Activated naive CD8-positive, alpha-beta T cell treated with anti-CD3 and anti-CD28 coated beads for 36 hours (primary cell): Measurements from ENCODE around the gene ABLIM2. TPM values are rescaled to one million over a fixed set of nuclear protein-coding genes. Genes with fewer than 3 reads are reported as not detected.
A peak's percentile ranks its signal among the peaks of the same experiment; 100 is the strongest.

ENCODE experiments used
- DNase-seq: peaks from one replicate; pipeline ENCODE4 v3.0.0; 2021
- H3K27ac Mint-ChIP-seq: one replicate; pipeline ENCODE4 v1.8.0; 2022; ENCODE audit warnings: mild to moderate bottlenecking, moderate library complexity, mixed read lengths
- H3K27me3 Mint-ChIP-seq: one replicate; pipeline ENCODE4 v1.8.0; 2022; ENCODE audit warnings: mild to moderate bottlenecking, mixed read lengths
- H3K36me3 Mint-ChIP-seq: one replicate; pipeline ENCODE4 v1.8.0; 2021; ENCODE audit warnings: mild to moderate bottlenecking, mixed read lengths
- H3K4me1 Mint-ChIP-seq: one replicate; pipeline ENCODE4 v1.8.0; 2021; ENCODE audit warnings: mixed read lengths
- H3K4me3 Mint-ChIP-seq: one replicate; pipeline ENCODE4 v1.8.0; 2022; ENCODE audit warnings: mild to moderate bottlenecking, moderate library complexity, mixed read lengths
- H3K9me3 Mint-ChIP-seq: one replicate; pipeline ENCODE4 v1.8.0; 2022; ENCODE audit warnings: mixed read lengths
- total RNA-seq, 2 experiments: library from RNA; stranded (reverse); gene quantifications; one replicate each; pipeline ENCODE4 v1.2.3, GENCODE V29; 2021

ABLIM2 gene
- total RNA-seq, 2 experiments from 2014 or later, result 0.41 to 0.62 TPM

GRCh38 chr4:7962609-7963508 lies 195.8 kb downstream of the ABLIM2 start:
- Mint-ChIP-seq H3K36me3 (peaks cover 2% of the 10 kb centered on the region), H3K9me3 (no peaks in the 10 kb centered on the region), H3K4me1 (peaks cover 45% of the 10 kb centered on the region), H3K27ac (peak overlapping the region; percentile 67), H3K27me3 (peaks cover 26% of the 10 kb centered on the region), H3K4me3 (no peak overlapping the region)
- no peak for DNase-seq

DNA sequence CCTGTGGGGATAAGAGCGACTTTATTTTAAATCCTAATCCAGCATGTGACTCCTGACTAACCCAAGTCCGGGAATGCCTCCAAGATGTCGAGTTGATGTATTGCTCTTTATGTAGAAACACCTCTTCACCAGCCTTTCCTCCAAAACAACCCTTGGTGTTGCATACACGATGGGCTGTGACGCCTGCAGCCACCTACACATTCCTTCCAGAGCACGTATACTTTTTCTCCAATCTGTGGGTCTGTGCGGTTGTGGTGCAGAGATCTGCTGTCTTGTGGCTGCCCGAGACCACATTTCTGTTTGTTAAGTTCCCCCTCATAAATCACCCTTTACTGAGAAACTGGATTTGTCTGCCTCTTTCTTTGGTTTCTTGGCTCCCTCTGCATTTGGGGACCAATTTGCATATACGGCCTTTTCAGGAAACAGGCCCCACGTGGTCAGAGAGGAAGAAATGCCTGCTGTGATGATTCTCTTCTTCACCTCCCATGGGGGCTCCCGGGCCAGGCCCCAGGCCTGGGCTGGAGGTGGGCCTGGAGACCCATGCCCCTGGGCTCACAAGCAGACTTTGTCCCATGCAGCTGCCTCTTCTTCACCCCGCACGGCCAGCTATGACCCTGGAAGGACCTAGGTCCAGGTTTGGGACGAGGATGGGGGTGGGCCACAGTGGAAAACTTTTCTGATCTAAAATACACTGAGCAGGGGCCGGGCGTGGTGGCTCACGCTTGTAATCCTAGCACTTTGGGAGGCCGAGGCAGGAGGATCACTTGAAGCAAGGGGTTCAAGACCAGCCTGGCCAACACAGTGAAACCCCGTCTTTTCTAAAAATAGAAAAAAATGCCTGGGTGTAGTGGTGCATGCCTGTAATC lies 197.6 kb downstream of the ABLIM2 start:
- peak; percentile 85 for DNase-seq
- Mint-ChIP-seq H3K9me3 (no peaks in the 10 kb centered on the region), H3K36me3 (peaks cover 2% of the 10 kb centered on the region), H3K27me3 (peaks cover 32% of the 10 kb centered on the region), H3K4me1 (peaks cover 50% of the 10 kb centered on the region), H3K4me3 (peak overlapping the region; percentile 26), H3K27ac (peak overlapping the region; percentile 82)

DNA sequence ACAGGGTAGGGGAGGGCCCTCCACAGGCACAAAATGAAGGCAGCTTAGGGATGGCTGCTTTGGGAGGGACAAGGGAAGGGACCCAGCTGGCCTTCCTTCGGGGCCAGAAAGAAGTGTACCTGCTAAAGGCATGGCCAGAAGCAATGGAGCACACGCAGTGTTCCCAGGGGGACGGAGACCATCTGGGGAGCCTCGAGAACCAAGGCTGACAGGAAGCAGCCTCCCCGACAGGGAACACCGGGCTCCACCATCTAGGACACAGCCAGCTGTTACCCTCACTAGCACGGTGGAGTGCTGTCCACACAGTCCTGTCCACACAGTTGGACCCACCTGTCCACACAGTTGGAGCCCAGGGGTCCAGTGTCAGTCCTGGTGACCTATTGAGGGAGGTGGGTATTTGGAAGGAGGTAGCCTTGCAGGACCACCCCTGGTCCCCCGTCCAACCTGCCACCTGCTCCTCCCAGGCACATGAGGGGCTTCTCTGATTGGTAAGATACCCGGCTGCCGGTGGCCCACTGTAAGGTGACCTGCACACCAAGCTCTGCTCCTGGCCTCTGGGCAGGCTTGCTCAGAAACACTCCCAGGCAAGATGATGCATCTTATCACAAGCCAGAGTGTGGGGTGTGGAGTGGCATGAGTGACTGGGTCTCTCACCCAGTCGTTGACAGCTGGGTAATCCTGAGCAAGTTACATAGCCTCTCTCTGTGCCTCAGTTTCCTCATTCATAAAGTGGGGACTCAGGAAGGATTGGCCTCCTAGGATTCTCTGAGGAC lies 198.4 kb downstream of the ABLIM2 start:
- Mint-ChIP-seq H3K4me1 (peaks cover 44% of the 10 kb centered on the region), H3K9me3 (no peaks in the 10 kb centered on the region), H3K27ac (peak overlapping the region; percentile 82), H3K36me3 (peaks cover 2% of the 10 kb centered on the region), H3K4me3 (no peak overlapping the region), H3K27me3 (peaks cover 32% of the 10 kb centered on the region)
- no peak for DNase-seq

DNA sequence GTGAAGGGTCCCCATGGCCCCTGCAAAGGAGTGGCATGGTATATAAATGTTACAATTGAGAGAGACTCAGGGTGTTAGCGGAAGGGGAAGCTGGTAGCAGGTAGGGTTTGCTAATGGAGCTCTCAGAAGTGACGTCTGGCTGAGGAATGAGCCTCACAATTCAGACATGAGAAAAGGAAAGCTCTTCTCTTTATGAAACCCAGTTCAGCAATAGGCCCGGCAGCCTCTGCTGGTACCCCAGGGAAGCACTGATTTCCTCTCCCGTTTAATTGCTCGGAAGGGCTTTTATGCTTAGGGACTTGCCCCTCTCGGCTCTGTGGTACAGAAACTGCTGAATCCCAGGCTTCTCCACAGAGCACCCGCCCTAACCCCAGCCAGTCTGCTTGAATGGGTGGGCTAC lies 199.5 kb downstream of the ABLIM2 start:
- H3K27me3 Mint-ChIP-seq, result peaks cover 30% of the 10 kb centered on the region
- H3K4me3 Mint-ChIP-seq, result no peak overlapping the region
- H3K9me3 Mint-ChIP-seq, result no peaks in the 10 kb centered on the region
- no peak overlapping the region for H3K27ac Mint-ChIP-seq
- H3K36me3 Mint-ChIP-seq, result peaks cover 2% of the 10 kb centered on the region
- no peak for DNase-seq
- peaks cover 33% of the 10 kb centered on the region for H3K4me1 Mint-ChIP-seq

DNA sequence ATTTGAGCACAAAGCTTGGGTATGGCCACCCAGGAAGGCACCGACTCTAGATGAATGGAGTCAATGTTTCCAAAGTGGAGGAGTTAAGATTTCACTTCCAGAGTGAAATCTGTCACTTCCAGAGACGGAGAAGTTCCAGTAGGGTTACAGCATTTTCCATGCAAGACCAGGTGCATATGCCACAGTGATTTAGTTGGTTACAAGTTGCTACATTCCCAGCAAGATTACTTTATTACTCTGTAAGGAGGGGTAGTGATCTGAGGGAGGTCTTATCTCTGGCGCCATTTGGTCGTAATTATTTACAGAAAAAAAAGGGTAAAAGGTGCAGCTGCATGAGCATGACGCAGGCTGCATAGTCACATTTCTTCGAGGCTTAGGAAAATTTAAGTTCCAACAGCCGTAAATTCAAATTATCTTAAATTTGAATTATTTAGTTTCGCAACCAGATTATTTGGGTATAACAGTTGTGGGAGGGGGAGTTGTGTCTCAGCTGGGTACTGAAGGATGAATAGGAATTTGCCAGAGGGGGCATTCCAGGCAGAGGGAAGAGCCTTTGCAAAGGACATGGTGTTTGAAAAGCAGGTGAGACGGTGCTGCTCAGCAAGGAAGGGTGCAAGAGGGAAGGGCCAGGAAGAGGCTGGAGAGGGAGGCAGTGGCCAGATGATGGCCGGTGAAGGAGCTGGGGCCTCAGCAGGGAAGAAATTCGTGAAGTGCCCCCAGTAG lies 201.5 kb downstream of the ABLIM2 start:
- no peak overlapping the region for H3K27ac Mint-ChIP-seq
- no peak for DNase-seq
- peaks cover 4% of the 10 kb centered on the region for H3K9me3 Mint-ChIP-seq
- peaks cover 19% of the 10 kb centered on the region for H3K27me3 Mint-ChIP-seq
- peaks cover 28% of the 10 kb centered on the region for H3K4me1 Mint-ChIP-seq
- no peak overlapping the region for H3K4me3 Mint-ChIP-seq
- peaks cover 2% of the 10 kb centered on the region for H3K36me3 Mint-ChIP-seq

DNA sequence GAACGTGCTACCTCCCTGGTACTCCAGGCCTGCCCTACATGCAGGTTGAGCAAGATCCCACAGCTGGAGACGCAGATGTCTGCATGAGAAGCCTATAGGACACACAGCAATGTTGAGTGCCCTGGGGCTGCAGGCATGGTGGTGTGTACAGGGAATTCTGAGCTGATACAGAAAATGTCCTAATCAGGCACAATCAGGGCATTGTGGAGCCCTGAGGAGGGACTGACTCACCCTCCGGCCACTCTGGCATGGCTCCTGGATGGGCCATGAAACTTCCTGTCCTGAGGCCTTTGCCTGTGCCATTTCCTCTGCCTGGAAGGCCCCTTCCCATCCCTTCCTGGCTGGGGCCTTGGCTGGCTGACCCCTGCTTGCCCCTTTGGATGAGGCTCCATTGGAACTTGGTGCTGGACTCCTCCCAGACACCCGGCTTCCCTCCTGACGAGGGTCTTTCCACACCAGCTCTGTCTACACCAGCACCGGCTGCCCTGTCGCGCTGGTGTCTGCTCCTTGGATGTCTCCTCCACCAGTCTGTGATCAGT lies 202.3 kb downstream of the ABLIM2 start:
- Mint-ChIP-seq H3K4me1 (peaks cover 25% of the 10 kb centered on the region), H3K36me3 (peaks cover 2% of the 10 kb centered on the region), H3K27ac (no peak overlapping the region), H3K9me3 (peaks cover 9% of the 10 kb centered on the region), H3K4me3 (no peak overlapping the region), H3K27me3 (peaks cover 19% of the 10 kb centered on the region)
- no peak for DNase-seq

- Mint-ChIP-seq H3K4me1 (peaks cover 16% of the 10 kb centered on the region), H3K36me3 (peaks cover 2% of the 10 kb centered on the region), H3K9me3 (peaks cover 18% of the 10 kb centered on the region), H3K27me3 (peaks cover 19% of the 10 kb centered on the region), H3K27ac (no peak overlapping the region), H3K4me3 (no peak overlapping the region)
- DNase-seq, result no peak
These were observed 203.2 kb downstream of the ABLIM2 start for GRCh38 chr4:7955393-7955792.

DNA sequence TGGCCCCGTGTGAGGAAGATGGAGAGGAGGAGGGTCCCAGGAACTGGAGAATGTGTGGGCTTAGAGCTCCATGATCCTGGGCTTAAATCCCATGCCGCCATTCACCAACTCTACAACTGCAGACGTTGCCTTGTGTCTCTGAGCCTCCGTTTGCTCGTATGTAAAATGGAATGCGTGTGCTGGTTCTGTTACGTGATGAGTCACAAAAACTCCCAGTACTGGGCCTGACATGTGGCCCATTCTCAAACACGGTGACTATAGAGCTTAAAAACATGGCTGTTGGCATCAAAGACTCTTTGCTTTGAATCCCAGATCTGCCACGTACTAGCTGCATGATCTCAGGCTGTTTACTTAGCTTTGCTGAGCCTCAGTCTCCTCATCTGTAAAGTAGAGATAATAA lies 206.0 kb downstream of the ABLIM2 start:
- Mint-ChIP-seq H3K27ac (no peak overlapping the region), H3K4me1 (peaks cover 14% of the 10 kb centered on the region), H3K9me3 (peaks cover 18% of the 10 kb centered on the region), H3K27me3 (peaks cover 15% of the 10 kb centered on the region), H3K4me3 (no peak overlapping the region), H3K36me3 (no peaks in the 10 kb centered on the region)
- DNase-seq, result no peak

- no peak for DNase-seq
- Mint-ChIP-seq H3K36me3 (no peaks in the 10 kb centered on the region), H3K27me3 (peaks cover 9% of the 10 kb centered on the region), H3K4me3 (no peak overlapping the region), H3K27ac (no peak overlapping the region), H3K4me1 (peaks cover 8% of the 10 kb centered on the region), H3K9me3 (peaks cover 18% of the 10 kb centered on the region)
These were observed 208.1 kb downstream of the ABLIM2 start for GRCh38 chr4:7950301-7951092.

DNA sequence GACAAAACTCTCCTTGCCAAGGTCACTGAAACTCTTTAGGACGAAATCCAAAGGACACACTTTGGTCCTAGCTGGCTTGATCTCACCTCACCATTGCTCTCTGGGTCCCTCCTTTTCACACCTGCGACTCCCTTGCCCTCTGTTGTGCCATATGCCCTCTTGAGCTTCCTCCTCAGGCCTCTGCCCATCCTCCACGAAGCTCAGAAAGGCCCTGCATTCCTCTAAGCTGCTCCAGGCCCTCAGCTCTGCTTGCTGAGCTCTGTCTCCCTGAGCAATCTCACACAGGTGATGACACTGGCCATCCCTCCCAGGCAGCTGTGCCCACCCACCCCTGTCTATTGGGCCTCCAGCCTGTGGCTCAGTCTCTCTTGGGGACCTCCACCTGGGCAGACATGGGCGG lies 208.9 kb downstream of the ABLIM2 start:
- no peak for DNase-seq

GRCh38 chr4:7947927-7948326 lies 210.7 kb downstream of the ABLIM2 start:
- H3K36me3 Mint-ChIP-seq, result no peaks in the 10 kb centered on the region
- no peak overlapping the region for H3K4me3 Mint-ChIP-seq
- no peak for DNase-seq
- H3K4me1 Mint-ChIP-seq, result peaks cover 8% of the 10 kb centered on the region
- peaks cover 15% of the 10 kb centered on the region for H3K9me3 Mint-ChIP-seq
- no peak overlapping the region for H3K27ac Mint-ChIP-seq
- H3K27me3 Mint-ChIP-seq, result peaks cover 9% of the 10 kb centered on the region

More for the DNA sequence above, 208.9 kb downstream of the ABLIM2 start:
- peaks cover 8% of the 10 kb centered on the region for H3K4me1 Mint-ChIP-seq
- H3K4me3 Mint-ChIP-seq, result no peak overlapping the region
- H3K9me3 Mint-ChIP-seq, result peaks cover 18% of the 10 kb centered on the region
- peaks cover 9% of the 10 kb centered on the region for H3K27me3 Mint-ChIP-seq
- no peak overlapping the region for H3K27ac Mint-ChIP-seq
- no peaks in the 10 kb centered on the region for H3K36me3 Mint-ChIP-seq

- no peak for DNase-seq
- H3K36me3 Mint-ChIP-seq, result no peaks in the 10 kb centered on the region
- H3K4me3 Mint-ChIP-seq, result no peak overlapping the region
- H3K4me1 Mint-ChIP-seq, result peaks cover 8% of the 10 kb centered on the region
- no peak overlapping the region for H3K27ac Mint-ChIP-seq
- peaks cover 12% of the 10 kb centered on the region for H3K27me3 Mint-ChIP-seq
- H3K9me3 Mint-ChIP-seq, result peaks cover 4% of the 10 kb centered on the region
These were observed 212.8 kb downstream of the ABLIM2 start for GRCh38 chr4:7945709-7946380.

DNA sequence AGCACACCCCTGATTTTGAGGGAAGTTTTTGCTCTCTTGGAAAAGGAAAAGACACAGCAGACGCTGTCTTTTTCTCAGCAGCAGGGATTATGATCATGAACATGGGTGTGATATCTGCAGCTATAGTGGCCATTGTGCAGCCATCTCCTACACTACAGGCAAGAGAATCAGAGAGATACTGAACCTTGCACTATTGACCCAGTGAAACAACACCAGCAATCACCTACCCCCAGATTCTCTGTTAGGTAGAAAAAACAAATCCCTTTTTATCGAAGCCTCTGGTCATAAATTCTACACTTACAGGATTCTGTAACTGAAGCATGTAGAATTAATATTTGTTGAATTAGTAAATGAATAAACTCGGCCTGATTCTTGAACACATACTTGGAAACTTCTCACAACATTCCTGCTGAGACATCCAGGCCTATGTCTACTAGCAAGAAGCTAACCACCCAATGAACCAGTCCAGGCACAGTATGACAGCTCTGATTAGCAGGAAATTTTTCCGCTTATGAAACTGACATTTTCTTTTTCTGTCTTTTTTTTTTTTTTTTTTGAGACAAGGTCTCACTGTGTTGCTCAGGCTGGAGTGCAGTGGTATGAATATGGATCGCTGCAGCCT lies 213.9 kb downstream of the ABLIM2 start:
- H3K9me3 Mint-ChIP-seq, result no peaks in the 10 kb centered on the region
- H3K27me3 Mint-ChIP-seq, result peaks cover 5% of the 10 kb centered on the region
- DNase-seq, result no peak
- H3K4me1 Mint-ChIP-seq, result peaks cover 8% of the 10 kb centered on the region
- H3K27ac Mint-ChIP-seq, result no peak overlapping the region
- H3K36me3 Mint-ChIP-seq, result no peaks in the 10 kb centered on the region
- no peak overlapping the region for H3K4me3 Mint-ChIP-seq
